Peyer's patch (tissue), 4 donors: ENCODE data around the gene SNX8. TPM values are rescaled to one million over a fixed set of nuclear protein-coding genes. Genes with fewer than 3 reads are reported as not detected.
A peak's percentile ranks its signal among the peaks of the same experiment; 100 is the strongest.
"Not testable (repeated sequence)": the region's sequence is repeated elsewhere in the genome, so short reads cannot be mapped to it uniquely, and the experiment has no call there.

Experiments
- DNase-seq, 3 donors: peaks; one replicate each; pipeline ENCODE4 v3.0.0-alpha.2; 2017 to 2019
- H3K27ac ChIP-seq, 4 donors: fragments of 200-600 bp; sonication (generic); one replicate each; pipeline ENCODE4 v1.5.1; 2016 to 2019
- H3K27me3 ChIP-seq, 2 donors: fragments of 200-600 bp; sonication (generic); one replicate each; pipeline ENCODE4 v1.5.1; 2019
- H3K36me3 ChIP-seq, 3 donors: fragments of 200-600 bp; sonication (generic); one replicate each; pipeline ENCODE4 v1.5.1; 2016 to 2019
- H3K4me1 ChIP-seq, 4 donors: fragments of 200-600 bp; sonication (generic); one replicate each; pipeline ENCODE4 v1.5.1; 2016 to 2019
- H3K4me3 ChIP-seq, 4 donors: fragments of 200-600 bp; sonication (generic); 1 replicate in 3 of 4; 2 replicates in 1 of 4; pipeline ENCODE4 v1.5.1; 2016 to 2019; ENCODE audit warnings: mild to moderate bottlenecking in 1 of 4
- H3K9me3 ChIP-seq, 4 donors: fragments of 200-600 bp; sonication (generic); one replicate each; pipeline ENCODE4 v1.5.1; 2016 to 2019; ENCODE audit warnings: mild to moderate bottlenecking in 1 of 4
- CTCF ChIP-seq, 6 experiments: fragments of 450-650 bp in 4 of 6; fragments of 200-600 bp in 2 of 6; sonication (generic) in 1 of 6; IDR thresholded peaks; one replicate each; pipeline ENCODE4 v1.5.1; 2017 to 2019; ENCODE audit warnings: antibody characterized with exemption in 6 of 6, mild to moderate bottlenecking in 3 of 6, moderate library complexity in 1 of 6
- POLR2A ChIP-seq, 2 donors: fragments of 450-650 bp; IDR thresholded peaks; one replicate each; pipeline ENCODE4 v1.5.1; 2017; ENCODE audit warnings: antibody characterized with exemption in 2 of 2, mild to moderate bottlenecking in 2 of 2, moderate library complexity in 2 of 2
- total RNA-seq, 4 donors: library from RNA; depleted of rRNA; stranded (reverse); fragments of >200 nt; gene quantifications; one replicate each; pipeline ENCODE4 v1.1.0, GENCODE V29; 2016

Gene SNX8
- total RNA-seq, 4 donors from 2014 or later, result 10.5 to 38.8 (median 19.2) TPM

DNA sequence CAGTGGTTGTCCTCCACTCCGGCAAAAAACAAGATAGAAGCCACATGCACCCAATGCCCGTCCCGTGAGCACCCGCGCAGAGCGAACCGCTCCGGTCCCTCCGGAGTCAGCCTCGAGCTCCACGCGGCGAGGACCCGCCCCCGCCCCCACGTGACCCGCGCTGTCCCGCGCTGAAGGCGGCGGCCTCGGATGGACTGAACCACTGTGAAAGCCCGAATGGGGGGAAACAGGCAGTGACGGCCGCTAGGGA, 39.6 kb upstream of the SNX8 start:
- Histone ChIP-seq H3K27me3 (no peaks in the 10 kb centered on the region), H3K4me1 (peaks cover 0 to 30% (median 15%) of the 10 kb centered on the region in 4 donors), H3K4me3 (peak overlapping the region; percentile 95 to 100 (median 98)), H3K27ac (peak overlapping the region; percentile 95 to 99 (median 96)), H3K36me3 (peaks cover 0 to 8% (median 0%) of the 10 kb centered on the region in 3 donors), H3K9me3 (no peaks in the 10 kb centered on the region)
- no peak for TF ChIP-seq POLR2A (IDR thresholded peaks at IDR 0.05)
- TF ChIP-seq CTCF (IDR thresholded peaks at IDR 0.05), result no peak
- DNase-seq, result peak; percentile 87 to 96 (median 94)

- peaks cover 0 to 25% (median 15%) of the 10 kb centered on the region in 4 donors for H3K4me1 ChIP-seq
- no peak for DNase-seq
- peak overlapping the region; percentile 95 to 99 (median 96) for H3K27ac ChIP-seq
- no peaks in the 10 kb centered on the region for H3K9me3 ChIP-seq
- TF ChIP-seq POLR2A (IDR thresholded peaks at IDR 0.05), result no peak
- peaks cover 0 to 8% (median 0%) of the 10 kb centered on the region in 3 donors for H3K36me3 ChIP-seq
- no peaks in the 10 kb centered on the region for H3K27me3 ChIP-seq
- peak overlapping the region; percentile 95 to 100 (median 98) for H3K4me3 ChIP-seq
These were observed 39.1 kb upstream of the SNX8 start for GRCh38 chr7:2353113-2353935.

DNA sequence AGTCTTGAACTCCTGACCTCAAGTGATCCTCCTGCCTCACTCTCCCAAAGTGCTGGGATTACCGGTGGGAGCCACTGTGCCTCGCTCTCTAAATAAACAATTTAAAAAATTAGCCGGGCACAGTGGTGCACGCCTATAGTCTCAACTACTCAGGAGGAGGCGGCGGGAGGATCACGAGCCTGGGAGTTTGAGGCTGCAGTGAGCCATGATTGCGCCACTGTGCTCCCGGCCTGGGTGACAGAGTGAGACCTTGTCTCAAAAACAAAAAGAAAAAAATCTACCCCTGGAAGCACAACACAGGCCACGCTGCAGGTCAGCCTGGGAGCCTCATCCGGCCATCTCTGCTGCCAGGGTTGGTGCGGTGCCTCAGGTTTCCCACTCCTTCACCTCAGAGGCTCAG, 36.6 kb upstream of the SNX8 start:
- TF ChIP-seq POLR2A (IDR thresholded peaks at IDR 0.05), result no peak
- no peak for TF ChIP-seq CTCF (IDR thresholded peaks at IDR 0.05)
- no peaks in the 10 kb centered on the region for H3K9me3 ChIP-seq
- DNase-seq, result no peak
- H3K4me1 ChIP-seq, result peaks cover 0 to 11% (median 4%) of the 10 kb centered on the region in 4 donors
- no peak overlapping the region for H3K4me3 ChIP-seq
- no peaks in the 10 kb centered on the region for H3K27me3 ChIP-seq
- no peak overlapping the region for H3K27ac ChIP-seq
- no peaks in the 10 kb centered on the region for H3K36me3 ChIP-seq

- Histone ChIP-seq H3K4me3 (no peak overlapping the region), H3K27ac (no peak overlapping the region), H3K9me3 (no peaks in the 10 kb centered on the region), H3K27me3 (no peaks in the 10 kb centered on the region), H3K36me3 (no peaks in the 10 kb centered on the region), H3K4me1 (peaks cover 0 to 8% (median 0%) of the 10 kb centered on the region in 4 donors)
- no peak for DNase-seq
- TF ChIP-seq POLR2A (IDR thresholded peaks at IDR 0.05), result no peak
- TF ChIP-seq CTCF (IDR thresholded peaks at IDR 0.05), result no peak
These were observed 35.8 kb upstream of the SNX8 start for GRCh38 chr7:2350055-2350454.

- not testable (repeated sequence) for H3K27ac ChIP-seq, H3K4me3 ChIP-seq, H3K4me1 ChIP-seq, DNase-seq, H3K36me3 ChIP-seq, H3K9me3 ChIP-seq, H3K27me3 ChIP-seq
These were observed 33.3 kb upstream of the SNX8 start for GRCh38 chr7:2347351-2348063.

DNA sequence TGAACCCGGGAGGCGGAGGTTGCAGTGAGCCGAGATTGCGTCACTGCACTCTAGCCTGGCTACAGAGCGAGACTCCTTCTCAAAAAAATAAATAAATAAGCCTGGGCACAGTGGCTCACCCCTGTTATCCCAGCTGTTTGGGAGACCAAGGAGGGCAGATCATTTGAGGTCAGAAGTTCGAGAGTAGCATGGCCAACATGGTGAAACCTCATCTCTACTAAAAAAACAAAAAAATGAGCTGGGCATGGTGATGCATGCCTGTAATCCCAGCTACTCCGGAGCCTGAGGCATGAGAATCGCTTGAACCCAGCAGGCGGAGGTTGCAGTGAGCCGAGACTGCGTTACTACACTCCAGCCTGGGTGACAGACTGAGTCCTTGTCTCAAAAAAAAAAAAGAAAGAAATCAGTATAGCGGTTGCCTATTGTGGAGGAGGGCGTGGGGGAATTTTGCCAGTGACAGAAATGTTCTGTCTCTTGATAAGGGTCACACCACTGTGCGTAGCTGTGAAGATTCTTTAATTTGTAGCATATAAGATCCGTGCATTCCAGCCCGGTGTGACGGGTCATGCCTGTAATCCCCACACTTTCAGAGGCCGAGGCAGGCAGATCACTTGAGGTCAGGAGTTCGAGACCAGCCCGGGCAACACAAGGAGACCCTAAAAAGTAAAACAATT, 22.5 kb upstream of the SNX8 start:
- H3K9me3 ChIP-seq, result no peaks in the 10 kb centered on the region
- H3K36me3 ChIP-seq, result no peaks in the 10 kb centered on the region
- H3K27ac ChIP-seq, result no peak overlapping the region
- H3K27me3 ChIP-seq, result no peaks in the 10 kb centered on the region
- H3K4me1 ChIP-seq, result no peaks in the 10 kb centered on the region
- no peak for TF ChIP-seq CTCF (IDR thresholded peaks at IDR 0.05)
- no peak for TF ChIP-seq POLR2A (IDR thresholded peaks at IDR 0.05)
- H3K4me3 ChIP-seq, result no peak overlapping the region
- DNase-seq, result no peak

DNA sequence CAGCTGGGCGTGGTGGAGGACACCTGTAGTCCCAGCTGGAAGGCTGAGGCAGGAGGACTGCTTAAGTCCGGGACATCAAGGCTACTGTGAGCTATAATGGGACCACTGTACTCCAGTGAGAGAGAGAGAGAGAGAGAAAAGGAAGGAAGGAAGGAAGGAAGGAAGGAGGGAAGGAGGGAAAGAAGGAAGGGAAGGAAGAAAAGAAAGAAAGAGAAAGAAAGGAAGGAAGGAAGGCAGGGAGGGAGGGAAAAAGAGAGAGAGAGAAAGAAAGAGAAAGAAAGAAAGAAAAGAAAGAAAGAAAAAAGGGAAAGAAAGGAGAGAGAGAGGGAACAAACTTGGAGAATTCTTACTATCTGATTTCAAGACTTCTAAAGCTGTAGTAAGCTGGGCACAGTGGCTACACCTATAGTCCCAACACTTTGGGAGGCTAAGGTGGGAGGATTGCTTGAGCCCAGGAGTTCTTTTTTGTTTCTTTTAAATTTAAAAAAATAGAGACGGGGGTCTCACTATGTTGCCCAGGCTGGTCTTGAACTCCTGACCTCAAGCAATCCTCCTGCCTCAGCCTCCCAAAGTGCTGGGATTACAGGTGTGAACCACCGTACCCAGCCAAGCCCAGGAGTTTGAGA, 18.5 kb upstream of the SNX8 start:
- DNase-seq, H3K9me3 ChIP-seq, H3K27ac ChIP-seq, H3K27me3 ChIP-seq, H3K36me3 ChIP-seq, H3K4me3 ChIP-seq, H3K4me1 ChIP-seq: not testable (repeated sequence)
